ENCODE results near the gene IFNA8.
"Not testable (repeated sequence)": the region's sequence is repeated elsewhere in the genome, so short reads cannot be mapped to it uniquely, and the experiment has no call there.

The IFNA8 gene

GRCh38 chr9:21429191-21429590 lies 20.3 kb downstream of the IFNA8 start:
- DNase-seq, result no peak

GRCh38 chr9:21432672-21433425 lies 23.9 kb downstream of the IFNA8 start:
- DNase-seq, result no peak

GRCh38 chr9:21434202-21435014 lies 25.5 kb downstream of the IFNA8 start:
- DNase-seq, result no peak

- DNase-seq, result not testable (repeated sequence)
Observed at GRCh38 chr9:21435015-21435383, 26.1 kb downstream of the IFNA8 start.

GRCh38 chr9:21440139-21440538 lies 31.2 kb downstream of the IFNA8 start, which contains the start of gene IFNA1:
IFNA1 (plus strand) TSS chr9:21440439; CDS start chr9:21440508, 69 bp downstream.
- DNase-seq, result no peak

GRCh38 chr9:21443849-21444625 lies 35.1 kb downstream of the IFNA8 start:
- no peak for DNase-seq

GRCh38 chr9:21449312-21449711 lies 40.4 kb downstream of the IFNA8 start:
- DNase-seq, result not testable (repeated sequence)

GRCh38 chr9:21450733-21451394 lies 41.9 kb downstream of the IFNA8 start:
- DNase-seq, result no peak

- no peak for DNase-seq
Observed at GRCh38 chr9:21452681-21453080, 43.8 kb downstream of the IFNA8 start.

- DNase-seq, result no peak
Observed at GRCh38 chr9:21454149-21454548, 45.2 kb downstream of the IFNA8 start.

GRCh38 chr9:21455320-21455719 lies 46.4 kb downstream of the IFNA8 start:
- DNase-seq, result no peak

Data from activated CD8-positive, alpha-beta memory T cell treated with anti-CD3 and anti-CD28 coated beads, Interleukin-2, amount 50 U/mL, for 48 hours (primary cell).